Central memory CD8-positive, alpha-beta T cell (primary cell): Measurements from ENCODE around the gene PRTFDC1.
"Not testable (repeated sequence)": the region's sequence is repeated elsewhere in the genome, so short reads cannot be mapped to it uniquely, and the experiment has no call there.

Source experiments
- ATAC-seq: fragments of 150-1000 bp; cut with Tn5 transposase; replicated peaks from 2 replicates; pipeline ENCODE4 v1.10.0; 2022; ENCODE audit warnings: mild to moderate bottlenecking, moderate FRiP score, moderate number of reproducible peaks; ENCODE audit not compliant: poor library complexity, severe bottlenecking; ENCODE audit errors: extremely low read depth
- DNase-seq, 2 donors: peaks; one replicate each; pipeline ENCODE4 v3.0.0; 2021; ENCODE audit warnings: low spot score in 2 of 2
- H3K27ac Mint-ChIP-seq: one replicate; pipeline ENCODE4 v1.8.0; 2022; ENCODE audit warnings: low read depth, mild to moderate bottlenecking, moderate library complexity, mixed read lengths
- H3K27me3 Mint-ChIP-seq: one replicate; pipeline ENCODE4 v1.8.0; 2022; ENCODE audit warnings: mixed read lengths
- H3K36me3 Mint-ChIP-seq: one replicate; pipeline ENCODE4 v1.8.0; 2022; ENCODE audit warnings: mild to moderate bottlenecking, moderate library complexity, mixed read lengths; ENCODE audit not compliant: insufficient read depth
- H3K4me1 Mint-ChIP-seq: one replicate; pipeline ENCODE4 v1.8.0; 2022; ENCODE audit warnings: mixed read lengths
- H3K4me3 Mint-ChIP-seq: one replicate; pipeline ENCODE4 v1.8.0; 2022; ENCODE audit warnings: mild to moderate bottlenecking, moderate library complexity, mixed read lengths
- H3K9me3 Mint-ChIP-seq: one replicate; pipeline ENCODE4 v1.8.0; 2022; ENCODE audit warnings: mixed read lengths

Gene PRTFDC1

DNA sequence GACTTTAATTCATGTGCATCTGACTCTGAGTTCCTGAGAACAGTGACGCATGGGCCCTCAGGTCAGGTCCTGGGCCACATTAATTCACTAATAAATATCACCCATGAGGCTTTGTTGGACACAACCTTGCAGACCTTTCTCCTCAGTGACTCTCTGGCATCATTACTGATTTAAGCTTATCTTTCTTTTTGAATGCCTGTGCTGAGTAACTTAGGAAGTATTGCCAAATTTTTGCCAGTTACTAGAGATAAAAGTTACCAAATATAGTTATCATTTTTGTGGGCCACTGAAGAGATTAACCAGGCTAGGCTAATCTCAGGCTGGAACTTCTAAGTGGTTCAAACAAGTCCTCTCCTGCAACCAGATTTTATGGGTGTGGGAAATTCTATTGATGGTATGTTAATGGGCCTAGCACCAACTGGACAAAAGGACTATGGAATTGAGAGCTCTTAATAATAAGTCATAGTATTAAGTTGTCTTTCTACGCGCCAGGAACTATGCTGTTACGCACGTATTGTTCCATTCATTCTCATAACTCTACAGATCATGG is 28.8 kb upstream of the PRTFDC1 start:
- Mint-ChIP-seq H3K27me3 (no peaks in the 10 kb centered on the region), H3K4me3 (no peak overlapping the region), H3K36me3 (no peaks in the 10 kb centered on the region), H3K4me1 (peaks cover 9% of the 10 kb centered on the region), H3K9me3 (no peaks in the 10 kb centered on the region), H3K27ac (no peak overlapping the region)
- DNase-seq (no peak), ATAC-seq (no peak)

DNA sequence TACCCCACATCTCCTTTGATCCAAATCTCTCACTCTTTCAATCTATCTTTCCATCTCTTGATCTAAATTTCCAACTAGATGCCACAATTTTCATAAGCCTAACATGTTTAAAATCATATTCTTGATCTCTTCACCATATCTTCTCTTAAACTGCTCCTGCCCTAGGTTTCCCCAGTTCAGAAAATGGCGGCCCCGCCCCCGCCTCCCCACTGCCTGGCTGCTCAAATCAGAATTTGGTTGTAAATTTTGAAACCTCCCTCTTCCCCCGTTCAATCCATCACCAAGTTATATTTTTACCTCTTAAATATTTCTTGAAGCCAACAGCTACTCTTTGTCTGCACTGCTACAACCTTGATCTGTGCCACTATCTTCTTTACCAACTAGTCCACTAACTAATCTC is 27.3 kb upstream of the PRTFDC1 start:
- no peak overlapping the region for H3K27ac Mint-ChIP-seq
- no peak overlapping the region for H3K4me3 Mint-ChIP-seq
- no peaks in the 10 kb centered on the region for H3K9me3 Mint-ChIP-seq
- no peaks in the 10 kb centered on the region for H3K36me3 Mint-ChIP-seq
- no peaks in the 10 kb centered on the region for H3K27me3 Mint-ChIP-seq
- H3K4me1 Mint-ChIP-seq, result peaks cover 9% of the 10 kb centered on the region
- ATAC-seq (no peak), DNase-seq (no peak)

DNA sequence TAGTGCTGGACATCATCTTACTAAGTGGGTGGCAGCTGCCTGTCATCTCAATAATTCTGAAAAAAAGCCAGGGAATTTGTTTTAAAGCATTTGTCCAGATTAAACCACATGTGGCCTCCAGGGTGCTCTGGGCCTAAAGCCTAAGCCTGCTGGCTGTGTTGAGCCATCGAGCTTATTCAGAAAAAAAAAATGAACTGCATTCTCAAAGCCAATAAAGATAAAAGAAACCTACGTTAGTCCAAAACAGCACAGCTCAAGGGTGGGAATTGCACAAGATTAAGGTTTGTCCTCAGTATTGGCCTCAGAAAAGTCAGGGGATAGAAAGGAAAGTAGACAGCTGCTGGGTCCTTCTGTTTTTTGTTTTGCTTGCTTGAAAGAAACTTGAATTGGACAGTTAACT is 22.6 kb upstream of the PRTFDC1 start:
- Mint-ChIP-seq H3K27me3 (no peaks in the 10 kb centered on the region), H3K4me3 (no peak overlapping the region), H3K36me3 (no peaks in the 10 kb centered on the region), H3K9me3 (no peaks in the 10 kb centered on the region), H3K27ac (no peak overlapping the region), H3K4me1 (no peaks in the 10 kb centered on the region)
- no peak for DNase-seq
- ATAC-seq, result no peak

DNA sequence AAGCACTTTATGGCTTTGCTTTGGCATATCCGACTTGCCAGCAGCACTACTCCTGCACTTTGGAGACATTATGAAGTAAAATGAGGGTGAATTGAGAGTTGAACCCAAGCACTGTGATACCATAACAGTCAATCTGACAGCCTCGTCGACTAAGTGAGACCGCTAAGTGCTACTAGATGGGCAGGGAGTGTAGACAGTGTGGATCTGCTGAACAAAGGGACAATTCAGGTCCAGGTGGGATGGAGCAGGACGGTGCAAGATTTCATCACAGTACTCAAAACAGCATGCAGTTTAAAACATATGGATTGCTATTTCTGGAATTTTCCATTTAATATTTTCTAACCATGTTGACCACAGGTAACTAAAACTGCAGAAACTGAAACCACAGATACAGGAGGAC is 20.8 kb upstream of the PRTFDC1 start:
- H3K27me3 Mint-ChIP-seq, result no peaks in the 10 kb centered on the region
- H3K4me3 Mint-ChIP-seq, result no peak overlapping the region
- DNase-seq (no peak), ATAC-seq (no peak)
- no peaks in the 10 kb centered on the region for H3K36me3 Mint-ChIP-seq
- H3K9me3 Mint-ChIP-seq, result no peaks in the 10 kb centered on the region
- no peaks in the 10 kb centered on the region for H3K4me1 Mint-ChIP-seq
- no peak overlapping the region for H3K27ac Mint-ChIP-seq

DNA sequence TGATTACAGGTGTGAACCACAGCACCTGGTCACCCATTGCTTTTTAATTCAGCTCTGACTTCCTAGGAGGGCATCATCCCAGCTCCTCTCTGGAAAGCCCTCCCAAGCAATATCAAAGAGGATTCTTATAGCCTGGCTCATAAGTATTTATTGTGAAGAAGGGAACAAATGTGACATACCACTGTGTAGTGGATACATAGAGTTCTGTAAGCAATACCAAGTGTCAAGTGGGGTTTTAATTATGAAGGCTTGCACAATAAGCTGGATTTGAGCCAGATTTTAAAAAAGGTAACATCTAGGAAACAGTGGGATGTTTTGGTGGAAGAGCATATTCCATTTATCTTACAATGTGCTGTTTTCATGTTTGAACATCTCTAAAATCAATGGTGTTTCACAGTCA is 19.0 kb upstream of the PRTFDC1 start:
- Mint-ChIP-seq H3K4me1 (no peaks in the 10 kb centered on the region), H3K36me3 (no peaks in the 10 kb centered on the region), H3K27ac (no peak overlapping the region), H3K27me3 (no peaks in the 10 kb centered on the region), H3K9me3 (no peaks in the 10 kb centered on the region), H3K4me3 (no peak overlapping the region)
- ATAC-seq (no peak), DNase-seq (no peak)

DNA sequence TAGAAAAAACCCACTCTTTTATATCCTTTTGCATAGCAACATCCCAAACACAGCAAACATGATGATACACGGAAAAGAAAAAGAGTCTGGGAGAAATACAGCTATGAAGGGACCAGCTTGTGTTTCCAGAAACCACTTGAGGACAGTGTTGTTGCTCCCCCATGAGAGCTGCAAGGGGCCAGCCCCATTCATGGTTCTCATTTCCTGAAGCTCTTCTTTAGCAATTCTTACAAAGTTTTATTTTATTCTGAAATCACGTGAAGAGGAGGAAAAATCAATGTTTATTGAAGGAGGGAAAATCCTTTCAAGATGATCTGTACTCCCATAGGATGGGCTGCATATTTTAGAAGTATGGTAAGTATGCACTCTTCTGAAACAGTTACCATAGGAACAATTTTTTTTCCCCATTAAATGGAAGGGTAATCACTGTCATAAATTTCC is 17.5 kb upstream of the PRTFDC1 start:
- Mint-ChIP-seq H3K27me3 (no peaks in the 10 kb centered on the region), H3K27ac (no peak overlapping the region), H3K36me3 (no peaks in the 10 kb centered on the region), H3K4me3 (no peak overlapping the region), H3K4me1 (no peaks in the 10 kb centered on the region), H3K9me3 (no peaks in the 10 kb centered on the region)
- no peak for DNase-seq
- no peak for ATAC-seq

DNA sequence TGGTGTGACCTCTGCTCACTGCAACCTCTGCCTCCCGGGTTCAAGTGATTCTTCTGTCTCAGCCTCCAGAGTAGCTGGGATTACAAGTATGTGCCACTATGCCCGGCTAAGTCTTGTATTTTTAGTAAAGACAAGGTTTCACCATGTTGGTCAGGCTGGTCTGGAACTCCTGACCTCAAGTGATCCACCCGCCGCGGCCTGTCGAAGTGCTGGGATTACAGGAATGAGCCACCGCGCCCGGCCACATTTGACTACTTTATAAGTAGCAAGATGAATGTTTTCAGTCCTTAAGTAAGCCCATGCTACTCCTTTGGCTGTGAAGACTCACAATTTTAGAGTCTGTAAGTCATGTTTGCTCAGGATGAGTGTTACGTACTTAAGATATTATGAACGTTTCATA is 16.5 kb upstream of the PRTFDC1 start:
- H3K27me3 Mint-ChIP-seq, H3K36me3 Mint-ChIP-seq, H3K9me3 Mint-ChIP-seq, H3K4me1 Mint-ChIP-seq, H3K27ac Mint-ChIP-seq, DNase-seq, H3K4me3 Mint-ChIP-seq, ATAC-seq: not testable (repeated sequence)

DNA sequence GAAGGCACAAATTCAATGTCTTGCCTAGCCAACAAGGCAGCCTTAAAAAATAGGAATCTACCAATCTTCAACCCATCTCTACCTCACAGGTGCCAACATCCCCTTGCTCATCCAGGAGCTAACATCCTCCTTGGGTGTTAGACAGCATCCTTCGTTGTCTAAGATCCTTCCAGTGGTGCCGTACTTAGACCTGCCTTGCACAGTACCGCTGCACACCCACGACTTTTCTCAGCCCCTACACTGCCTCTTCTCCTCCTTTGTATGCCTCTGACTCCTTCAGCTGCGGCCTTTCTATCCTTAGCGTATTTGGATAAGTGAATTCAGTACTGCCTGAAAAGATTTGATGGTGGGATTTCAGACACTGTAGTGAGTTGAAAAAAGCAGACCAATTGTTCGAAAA is 15.9 kb upstream of the PRTFDC1 start:
- H3K9me3 Mint-ChIP-seq, result no peaks in the 10 kb centered on the region
- H3K27me3 Mint-ChIP-seq, result no peaks in the 10 kb centered on the region
- no peak for ATAC-seq
- DNase-seq, result no peak
- H3K4me3 Mint-ChIP-seq, result no peak overlapping the region
- H3K36me3 Mint-ChIP-seq, result no peaks in the 10 kb centered on the region
- H3K27ac Mint-ChIP-seq, result no peak overlapping the region
- H3K4me1 Mint-ChIP-seq, result no peaks in the 10 kb centered on the region

DNA sequence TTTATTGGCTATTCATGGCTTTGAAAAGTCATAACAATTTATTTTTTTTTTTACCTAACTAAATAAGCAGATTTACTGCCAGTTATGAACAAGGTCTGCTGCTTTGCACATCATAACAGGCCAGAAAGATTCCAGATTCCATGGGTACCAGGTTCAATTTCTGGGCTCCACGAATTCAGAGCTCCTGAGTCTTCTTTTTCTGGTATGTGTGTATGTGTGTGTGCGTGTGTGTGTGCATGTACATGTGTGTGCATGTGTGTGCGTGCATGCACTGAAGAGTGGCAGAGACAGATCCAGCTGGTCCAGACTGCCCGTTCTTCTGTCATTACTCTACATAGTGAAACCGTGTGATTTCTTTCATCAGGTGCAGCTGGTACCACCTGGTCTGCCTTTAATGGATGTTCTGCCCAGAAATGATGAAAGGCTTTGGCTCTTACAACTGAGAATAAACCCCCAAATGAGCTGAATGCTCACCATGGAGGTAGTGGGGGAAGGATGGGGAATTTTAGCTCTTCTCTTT is 14.6 kb upstream of the PRTFDC1 start:
- ATAC-seq, result no peak
- Mint-ChIP-seq H3K9me3 (no peaks in the 10 kb centered on the region), H3K36me3 (no peaks in the 10 kb centered on the region), H3K27me3 (no peaks in the 10 kb centered on the region), H3K27ac (no peak overlapping the region), H3K4me1 (no peaks in the 10 kb centered on the region), H3K4me3 (no peak overlapping the region)
- no peak for DNase-seq

DNA sequence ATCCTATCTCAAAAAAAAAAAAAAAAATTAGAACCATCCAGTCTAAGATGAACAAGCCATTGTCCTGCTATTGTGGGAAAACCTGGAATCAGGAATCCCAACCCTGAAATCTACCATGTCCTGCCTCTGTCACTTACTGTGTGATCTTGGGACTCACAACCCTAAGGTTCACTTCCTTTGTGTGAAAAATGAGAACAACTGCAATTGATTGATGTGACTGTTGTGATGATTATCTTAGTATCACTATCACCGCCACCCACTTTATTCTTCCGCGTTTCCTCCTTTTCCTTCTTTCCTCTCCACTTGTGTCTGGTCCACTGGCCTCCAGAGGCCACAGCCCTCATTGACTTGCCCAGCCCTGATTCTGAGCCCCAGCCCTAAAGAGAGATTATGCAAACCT is 12.6 kb upstream of the PRTFDC1 start:
- ATAC-seq, result no peak
- Mint-ChIP-seq H3K27ac (no peak overlapping the region), H3K4me1 (no peaks in the 10 kb centered on the region), H3K4me3 (no peak overlapping the region), H3K27me3 (no peaks in the 10 kb centered on the region), H3K9me3 (no peaks in the 10 kb centered on the region), H3K36me3 (no peaks in the 10 kb centered on the region)
- DNase-seq, result no peak

DNA sequence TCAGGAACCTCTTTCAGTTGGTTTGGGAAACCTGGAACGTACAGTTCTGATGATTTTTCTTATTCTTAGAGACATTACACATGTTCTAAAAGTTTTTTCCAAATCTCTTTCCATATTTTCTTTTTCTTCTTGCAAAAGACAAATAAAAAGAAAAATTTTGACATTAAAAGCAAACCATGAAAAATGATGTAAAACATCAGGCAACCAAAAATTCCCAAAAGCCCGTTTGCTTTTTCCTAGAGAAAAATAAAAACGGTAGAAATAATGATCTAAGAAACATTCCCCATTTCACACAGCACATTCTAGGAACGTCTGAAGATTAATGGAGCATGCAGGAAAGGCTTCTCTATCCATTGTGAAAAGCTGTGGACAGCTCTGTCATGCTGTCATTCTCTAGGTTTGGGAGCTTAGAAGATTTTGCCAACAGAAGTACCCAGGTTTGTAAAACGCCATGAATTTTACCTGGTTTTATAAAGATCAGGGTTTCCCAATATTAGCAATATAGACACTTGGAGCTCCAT is 11.2 kb upstream of the PRTFDC1 start:
- Mint-ChIP-seq H3K27me3 (no peaks in the 10 kb centered on the region), H3K4me1 (no peaks in the 10 kb centered on the region), H3K4me3 (no peak overlapping the region), H3K36me3 (no peaks in the 10 kb centered on the region), H3K27ac (no peak overlapping the region), H3K9me3 (no peaks in the 10 kb centered on the region)
- ATAC-seq, result no peak
- no peak for DNase-seq

DNA sequence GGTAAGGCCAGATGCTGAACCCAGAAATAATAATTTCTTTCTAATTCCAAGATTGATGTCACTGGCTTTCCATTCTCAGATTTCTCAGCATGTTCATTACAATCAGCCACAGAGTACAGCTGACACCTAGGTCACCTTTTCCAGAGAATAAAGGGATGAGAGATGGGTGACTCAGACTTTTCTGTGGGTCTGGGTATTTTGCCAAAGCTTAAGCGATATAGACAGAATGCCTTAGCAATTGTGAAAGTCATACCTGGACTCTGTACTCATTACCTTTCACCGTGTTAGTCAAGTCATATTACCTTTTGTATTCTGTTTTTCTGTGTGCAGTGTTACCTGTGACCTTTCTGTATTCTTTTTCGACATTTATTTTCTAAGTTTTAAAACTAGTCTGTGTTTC is 10.6 kb upstream of the PRTFDC1 start:
- no peak for ATAC-seq
- H3K27me3 Mint-ChIP-seq, result no peaks in the 10 kb centered on the region
- no peaks in the 10 kb centered on the region for H3K36me3 Mint-ChIP-seq
- H3K27ac Mint-ChIP-seq, result no peak overlapping the region
- H3K9me3 Mint-ChIP-seq, result no peaks in the 10 kb centered on the region
- no peak for DNase-seq
- H3K4me3 Mint-ChIP-seq, result no peak overlapping the region
- H3K4me1 Mint-ChIP-seq, result no peaks in the 10 kb centered on the region

DNA sequence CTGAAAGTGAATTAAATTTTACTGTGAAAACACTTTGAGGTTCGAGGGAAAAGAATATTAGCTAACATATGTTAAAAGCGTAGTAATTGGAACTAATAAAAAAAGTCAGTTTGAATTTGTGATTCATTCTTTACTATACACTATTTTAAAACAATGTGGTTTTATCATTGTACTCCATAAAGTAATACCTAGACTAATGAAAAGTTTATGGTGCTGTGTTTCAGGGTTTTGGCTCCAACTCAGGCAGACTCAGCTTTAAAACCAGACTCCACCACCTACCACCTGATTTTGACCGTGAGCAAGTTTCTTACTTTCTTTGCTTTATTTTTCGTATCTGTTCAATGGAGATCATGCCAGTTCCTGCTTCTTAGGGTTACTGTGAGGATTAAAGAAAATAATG is 9.2 kb upstream of the PRTFDC1 start:
- DNase-seq, result no peak
- H3K9me3 Mint-ChIP-seq, result no peaks in the 10 kb centered on the region
- H3K27ac Mint-ChIP-seq, result no peak overlapping the region
- H3K4me3 Mint-ChIP-seq, result no peak overlapping the region
- no peaks in the 10 kb centered on the region for H3K36me3 Mint-ChIP-seq
- no peaks in the 10 kb centered on the region for H3K27me3 Mint-ChIP-seq
- ATAC-seq, result no peak
- no peaks in the 10 kb centered on the region for H3K4me1 Mint-ChIP-seq

DNA sequence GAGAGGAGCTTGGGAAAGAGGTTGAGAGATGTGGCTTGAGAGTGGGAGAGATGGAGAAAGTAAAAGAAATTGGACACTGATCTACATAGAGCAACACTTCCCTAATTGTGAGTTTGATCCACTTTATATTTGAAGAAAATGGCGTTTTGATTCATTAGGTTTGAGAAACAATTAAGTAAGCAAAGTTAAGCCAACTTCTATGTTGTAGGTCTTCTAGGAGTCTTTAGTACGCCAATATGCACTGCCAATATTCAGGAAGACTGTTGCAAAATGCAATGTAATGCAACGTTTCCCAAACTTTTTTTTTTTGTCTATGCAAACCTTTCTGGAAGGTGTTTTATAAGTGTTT is 7.0 kb upstream of the PRTFDC1 start:
- Mint-ChIP-seq H3K9me3 (no peaks in the 10 kb centered on the region), H3K27ac (no peak overlapping the region)
- ATAC-seq, result no peak

More for the DNA sequence above, 7.0 kb upstream of the PRTFDC1 start:
- H3K4me3 Mint-ChIP-seq, result no peak overlapping the region
- H3K4me1 Mint-ChIP-seq, result peaks cover under 1% of the 10 kb centered on the region
- no peaks in the 10 kb centered on the region for H3K36me3 Mint-ChIP-seq
- DNase-seq, result no peak
- H3K27me3 Mint-ChIP-seq, result no peaks in the 10 kb centered on the region
